Nasal cavity respiratory epithelium epithelial cell of viscerocranial mucosa (primary cell): ENCODE results near the gene SPATS2L. TPM values are rescaled to one million over a fixed set of nuclear protein-coding genes. Genes with fewer than 3 reads are reported as not detected.

Experiments used
- total RNA-seq: library from RNA; depleted of rRNA; stranded (reverse); fragments of >200 nt; gene quantifications from 2 replicates; pipeline ENCODE4 v1.2.3, GENCODE V29; 2014

SPATS2L gene, protein sequence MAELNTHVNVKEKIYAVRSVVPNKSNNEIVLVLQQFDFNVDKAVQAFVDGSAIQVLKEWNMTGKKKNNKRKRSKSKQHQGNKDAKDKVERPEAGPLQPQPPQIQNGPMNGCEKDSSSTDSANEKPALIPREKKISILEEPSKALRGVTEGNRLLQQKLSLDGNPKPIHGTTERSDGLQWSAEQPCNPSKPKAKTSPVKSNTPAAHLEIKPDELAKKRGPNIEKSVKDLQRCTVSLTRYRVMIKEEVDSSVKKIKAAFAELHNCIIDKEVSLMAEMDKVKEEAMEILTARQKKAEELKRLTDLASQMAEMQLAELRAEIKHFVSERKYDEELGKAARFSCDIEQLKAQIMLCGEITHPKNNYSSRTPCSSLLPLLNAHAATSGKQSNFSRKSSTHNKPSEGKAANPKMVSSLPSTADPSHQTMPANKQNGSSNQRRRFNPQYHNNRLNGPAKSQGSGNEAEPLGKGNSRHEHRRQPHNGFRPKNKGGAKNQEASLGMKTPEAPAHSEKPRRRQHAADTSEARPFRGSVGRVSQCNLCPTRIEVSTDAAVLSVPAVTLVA
- total RNA-seq: 46.5 and 132 TPM in 2 replicates

DNA sequence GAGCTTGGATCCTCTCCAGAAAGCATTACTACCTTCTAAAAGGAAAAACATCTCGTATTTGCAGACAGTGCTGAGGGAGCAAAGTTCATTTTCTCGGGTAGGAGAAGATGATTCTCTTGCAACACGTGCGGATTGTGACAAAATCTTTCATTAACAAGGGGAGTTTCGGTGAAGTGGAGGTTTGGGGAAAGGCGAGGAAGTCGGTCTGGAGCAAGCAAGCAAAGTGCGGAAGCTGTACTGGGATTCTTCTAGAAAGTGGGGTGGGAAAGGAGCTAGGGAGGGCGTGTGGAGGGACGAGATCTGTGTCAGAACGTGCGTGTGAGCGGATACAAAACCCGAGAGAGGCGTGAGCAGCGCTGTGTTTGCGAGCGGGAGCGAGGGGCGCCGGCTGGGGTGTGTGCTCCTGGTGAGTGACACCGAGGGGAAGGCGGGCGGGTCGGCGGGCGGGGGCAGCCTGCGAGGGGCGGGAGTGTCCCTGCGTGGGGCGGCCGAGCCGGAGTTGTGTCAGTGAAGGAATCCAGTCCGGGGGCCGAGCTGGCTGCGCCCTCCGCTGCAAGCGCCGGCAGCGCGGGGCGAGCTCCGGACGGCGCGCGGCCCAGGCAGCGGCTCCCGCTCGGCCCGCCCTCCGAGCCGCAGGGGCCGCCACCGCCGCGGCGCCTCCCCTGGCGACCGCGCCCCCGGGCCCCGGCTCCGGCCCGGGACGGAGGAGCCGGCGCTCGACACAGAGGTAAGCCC, at the start of gene SPATS2L:
SPATS2L (plus strand) TSS at position 498 of the 735 bp plus-strand sequence. CDS start 82,552 bp downstream, outside the sequence.

DNA sequence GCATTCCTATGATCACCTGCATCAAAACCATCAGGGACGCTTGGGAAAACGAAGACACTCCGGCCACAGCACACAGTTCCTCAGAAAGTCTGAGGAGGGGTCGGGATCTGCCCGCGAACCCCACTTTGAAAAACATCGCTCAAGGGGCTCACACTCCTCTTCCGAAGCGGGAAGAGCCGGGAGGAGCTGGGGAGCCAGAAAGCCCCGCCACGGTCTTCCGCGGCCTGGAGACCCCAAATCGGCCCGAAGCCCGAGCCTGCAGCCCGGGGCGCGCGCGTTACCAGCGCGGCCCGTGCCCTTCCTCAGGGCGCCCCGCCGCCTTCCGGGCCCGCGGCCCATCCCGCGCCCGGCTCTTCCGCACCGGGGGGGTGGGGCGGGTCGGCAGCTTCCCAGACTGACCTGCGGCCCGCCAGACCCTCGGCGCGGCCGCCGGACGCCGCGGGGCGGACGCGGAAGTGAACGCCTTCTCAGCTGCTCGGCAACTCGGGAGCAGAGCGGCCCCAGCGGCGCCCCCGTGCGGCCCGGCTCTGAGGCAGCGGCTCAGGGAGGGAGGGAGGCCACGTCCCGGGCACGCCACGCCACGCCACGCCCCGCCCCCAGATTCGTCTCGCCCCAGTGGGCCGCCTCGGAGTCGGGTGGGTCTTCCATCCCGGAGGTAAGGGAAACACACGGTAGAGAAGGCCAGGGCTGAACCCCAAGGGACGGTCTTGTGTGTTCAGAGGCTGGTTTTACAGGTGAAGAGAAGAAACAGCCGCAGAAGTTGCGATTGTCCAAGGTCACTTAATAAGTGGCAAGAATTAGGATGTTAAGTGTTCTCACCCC, 203.3 kb downstream of the SPATS2L start, which contains the start of gene KCTD18:
KCTD18 (minus strand) TSS at position 457 of the 822 bp plus-strand sequence. CDS start 3,052 bp downstream, outside the sequence.

DNA sequence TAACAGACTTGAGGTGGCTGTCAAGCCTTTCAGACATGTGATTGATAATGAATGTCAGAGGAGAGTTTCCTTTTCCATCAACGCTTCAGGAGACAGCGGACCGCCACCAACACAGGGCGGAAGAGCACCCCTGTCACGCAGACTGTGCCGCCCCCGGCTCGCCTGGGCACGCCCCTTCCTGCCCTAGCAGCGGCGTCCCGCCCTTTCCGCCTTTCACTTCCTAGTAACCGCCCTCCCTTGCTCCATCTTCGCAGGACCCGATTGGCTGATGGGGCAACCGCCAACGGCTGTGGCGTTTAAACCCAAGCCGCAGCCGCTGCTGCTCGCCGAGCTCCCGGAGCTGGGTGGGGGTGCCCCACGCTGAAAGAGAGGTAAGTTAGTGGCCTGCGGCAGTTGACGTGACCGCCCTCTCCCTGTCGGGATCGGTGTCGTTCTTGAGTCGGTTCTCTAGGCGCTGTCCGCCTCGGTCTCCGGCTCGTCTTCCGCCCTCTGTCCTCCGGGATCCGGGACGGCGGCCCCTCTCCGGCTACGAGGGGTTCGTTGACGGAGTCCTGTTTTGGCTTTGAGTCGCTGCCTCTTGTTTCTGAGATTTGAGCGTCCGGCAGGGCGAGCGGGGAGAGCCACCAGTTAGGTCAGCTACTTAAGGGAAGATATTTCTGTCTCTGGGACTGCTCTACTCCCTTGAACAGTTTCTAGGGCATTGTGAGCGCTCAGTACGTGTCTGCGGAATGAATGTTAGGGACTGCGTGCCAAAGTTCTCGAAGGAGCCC, 219.6 kb downstream of the SPATS2L start, which contains the start of gene SGO2:
SGO2 (plus strand) TSS at position 326 of the 770 bp plus-strand sequence. CDS start 6,769 bp downstream, outside the sequence.

Other genes starting within 250 kb of the SPATS2L start
- gene KCTD18, start 203.4 kb downstream of the SPATS2L start, total RNA-seq: 28.5 and 30.4 TPM in 2 replicates
- 0.68 and 1.3 TPM in 2 replicates for gene SGO2, start 219.5 kb downstream of the SPATS2L start, total RNA-seq